ENCODE measurements around the gene SPACA7. TPM values are rescaled to one million over a fixed set of nuclear protein-coding genes. Genes with fewer than 3 reads are reported as not detected.

The SPACA7 gene
- total and polyA plus RNA-seq, 2 experiments from 2014 or later, result not detected

GRCh38 chr13:112341446-112341845, 34.7 kb upstream of the SPACA7 start:
- DNase-seq (ENCODE audit: low read depth in 1 of 2, low spot score in 1 of 2), result no peak
- TF ChIP-seq, protein P1, sequence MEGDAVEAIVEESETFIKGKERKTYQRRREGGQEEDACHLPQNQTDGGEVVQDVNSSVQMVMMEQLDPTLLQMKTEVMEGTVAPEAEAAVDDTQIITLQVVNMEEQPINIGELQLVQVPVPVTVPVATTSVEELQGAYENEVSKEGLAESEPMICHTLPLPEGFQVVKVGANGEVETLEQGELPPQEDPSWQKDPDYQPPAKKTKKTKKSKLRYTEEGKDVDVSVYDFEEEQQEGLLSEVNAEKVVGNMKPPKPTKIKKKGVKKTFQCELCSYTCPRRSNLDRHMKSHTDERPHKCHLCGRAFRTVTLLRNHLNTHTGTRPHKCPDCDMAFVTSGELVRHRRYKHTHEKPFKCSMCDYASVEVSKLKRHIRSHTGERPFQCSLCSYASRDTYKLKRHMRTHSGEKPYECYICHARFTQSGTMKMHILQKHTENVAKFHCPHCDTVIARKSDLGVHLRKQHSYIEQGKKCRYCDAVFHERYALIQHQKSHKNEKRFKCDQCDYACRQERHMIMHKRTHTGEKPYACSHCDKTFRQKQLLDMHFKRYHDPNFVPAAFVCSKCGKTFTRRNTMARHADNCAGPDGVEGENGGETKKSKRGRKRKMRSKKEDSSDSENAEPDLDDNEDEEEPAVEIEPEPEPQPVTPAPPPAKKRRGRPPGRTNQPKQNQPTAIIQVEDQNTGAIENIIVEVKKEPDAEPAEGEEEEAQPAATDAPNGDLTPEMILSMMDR (IDR thresholded peaks at IDR 0.05; ENCODE audit: low read depth, low read length), result no peak

DNA sequence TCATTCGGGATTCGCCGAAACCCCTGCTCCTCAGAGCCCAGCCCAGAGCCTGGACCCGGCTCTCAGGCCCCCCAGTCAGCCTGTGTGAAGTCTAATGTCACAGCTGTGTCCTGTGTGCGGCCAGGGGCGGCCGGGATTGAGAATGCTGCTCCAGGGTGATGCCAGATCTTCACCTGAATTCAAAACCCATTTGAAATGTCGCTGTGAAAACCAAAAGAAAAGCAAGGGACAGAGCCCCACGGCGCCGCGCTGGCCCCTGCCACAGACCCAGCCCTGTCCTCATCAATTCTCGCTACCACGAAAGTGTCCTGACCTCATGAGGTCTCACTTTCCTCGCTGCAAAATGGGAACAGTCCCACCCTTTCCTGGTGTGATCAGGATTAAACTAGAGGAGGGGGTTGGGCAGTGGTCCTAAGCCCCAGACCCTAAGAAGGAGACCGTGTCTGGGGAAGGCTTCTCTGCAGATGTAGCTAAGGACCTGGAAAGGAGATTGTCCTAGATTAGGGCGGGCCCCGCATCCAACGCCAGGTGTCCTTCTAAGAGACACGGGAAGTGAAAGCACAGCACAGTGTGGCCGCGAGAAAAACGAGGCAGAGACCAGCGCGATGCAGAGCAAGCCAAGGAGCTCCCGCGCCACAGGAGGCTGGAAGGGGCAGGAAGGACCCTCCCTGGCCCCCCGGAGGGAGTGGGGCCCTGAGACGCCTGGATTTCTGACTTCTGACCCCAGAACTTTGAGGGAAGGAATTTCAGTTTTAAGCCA, 34.0 kb upstream of the SPACA7 start:
- Histone ChIP-seq H3K9me3 (ENCODE audit: low read depth) (no peaks in the 10 kb centered on the region), H3K27ac (no peak overlapping the region), H3K27me3 (peaks cover 50% of the 10 kb centered on the region), H3K4me3 (no peak overlapping the region), H3K36me3 (no peaks in the 10 kb centered on the region), H3K4me1 (ENCODE audit: low read depth) (no peaks in the 10 kb centered on the region)
- TF ChIP-seq, protein P1 (IDR thresholded peaks at IDR 0.05; ENCODE audit: low read depth, low read length), result no peak
- DNase-seq (ENCODE audit: low read depth in 1 of 2, low spot score in 1 of 2), result no peak

More at GRCh38 chr13:112341446-112341845, 34.7 kb upstream of the SPACA7 start:
- no peaks in the 10 kb centered on the region for H3K36me3 ChIP-seq
- no peak overlapping the region for H3K4me3 ChIP-seq
- no peaks in the 10 kb centered on the region for H3K9me3 ChIP-seq (ENCODE audit: low read depth)
- no peaks in the 10 kb centered on the region for H3K4me1 ChIP-seq (ENCODE audit: low read depth)
- H3K27ac ChIP-seq, result no peak overlapping the region
- peaks cover 43% of the 10 kb centered on the region for H3K27me3 ChIP-seq

GRCh38 chr13:112342841-112343361, 33.3 kb upstream of the SPACA7 start:
- Histone ChIP-seq H3K27ac (no peak overlapping the region), H3K9me3 (ENCODE audit: low read depth) (no peaks in the 10 kb centered on the region), H3K27me3 (peaks cover 57% of the 10 kb centered on the region), H3K36me3 (no peaks in the 10 kb centered on the region), H3K4me3 (no peak overlapping the region), H3K4me1 (ENCODE audit: low read depth) (no peaks in the 10 kb centered on the region)
- TF ChIP-seq, protein P1 (IDR thresholded peaks at IDR 0.05; ENCODE audit: low read depth, low read length), result no peak
- DNase-seq (ENCODE audit: low read depth in 1 of 2, low spot score in 1 of 2), result no peak

DNA sequence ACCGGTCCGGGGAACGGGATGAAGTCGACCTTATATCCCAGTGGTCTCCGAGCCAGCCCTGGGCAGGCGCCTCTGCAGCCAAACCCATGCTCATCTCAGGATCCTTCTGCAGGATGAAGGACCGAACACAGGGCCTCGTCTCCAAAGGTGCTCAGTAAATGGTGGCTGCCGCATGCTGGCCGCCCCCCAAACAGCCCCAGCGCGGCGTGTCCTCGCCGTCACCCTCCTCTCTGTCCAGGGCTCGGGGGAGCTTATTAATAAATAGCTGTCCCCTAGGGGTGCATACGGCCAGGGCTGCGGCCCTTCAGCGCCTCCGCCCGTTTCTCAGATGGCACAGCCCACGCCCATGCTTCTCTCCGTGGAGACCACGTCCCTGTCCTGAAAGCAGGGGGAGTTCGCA, 32.6 kb upstream of the SPACA7 start:
- no peaks in the 10 kb centered on the region for H3K36me3 ChIP-seq
- no peaks in the 10 kb centered on the region for H3K4me1 ChIP-seq (ENCODE audit: low read depth)
- no peak overlapping the region for H3K27ac ChIP-seq
- H3K9me3 ChIP-seq (ENCODE audit: low read depth), result no peaks in the 10 kb centered on the region
- H3K4me3 ChIP-seq, result no peak overlapping the region
- H3K27me3 ChIP-seq, result peaks cover 64% of the 10 kb centered on the region
- no peak for DNase-seq (ENCODE audit: low read depth in 1 of 2, low spot score in 1 of 2)
- TF ChIP-seq, protein P1 (IDR thresholded peaks at IDR 0.05; ENCODE audit: low read depth, low read length), result no peak

- TF ChIP-seq, protein P1 (IDR thresholded peaks at IDR 0.05; ENCODE audit: low read depth, low read length), result no peak
- peaks cover 75% of the 10 kb centered on the region for H3K27me3 ChIP-seq
- no peaks in the 10 kb centered on the region for H3K4me1 ChIP-seq (ENCODE audit: low read depth)
- no peak for DNase-seq (ENCODE audit: low read depth in 1 of 2, low spot score in 1 of 2)
- no peak overlapping the region for H3K27ac ChIP-seq
- H3K4me3 ChIP-seq, result no peak overlapping the region
- no peaks in the 10 kb centered on the region for H3K9me3 ChIP-seq (ENCODE audit: low read depth)
- H3K36me3 ChIP-seq, result no peaks in the 10 kb centered on the region
These were observed 30.4 kb upstream of the SPACA7 start for GRCh38 chr13:112345826-112346172.
